Body of pancreas (tissue), 4 donors: ENCODE results near the gene MYH14.

Experiments used
- POLR2A ChIP-seq, 3 donors: fragments of 450-650 bp; IDR thresholded peaks; one replicate each; pipeline ENCODE4 v1.6.1; 2016; ENCODE audit warnings: antibody characterized with exemption in 3 of 3, mild to moderate bottlenecking in 2 of 3
- TF ChIP-seq, protein P1 (sequence below), 7 experiments: fragments of 450-650 bp in 4 of 7; fragments of 200-600 bp in 3 of 7; sonication (generic) in 3 of 7; IDR thresholded peaks; one replicate each; pipeline ENCODE4 v1.5.1; 2016 to 2019; ENCODE audit warnings: antibody characterized with exemption in 7 of 7

DNA sequence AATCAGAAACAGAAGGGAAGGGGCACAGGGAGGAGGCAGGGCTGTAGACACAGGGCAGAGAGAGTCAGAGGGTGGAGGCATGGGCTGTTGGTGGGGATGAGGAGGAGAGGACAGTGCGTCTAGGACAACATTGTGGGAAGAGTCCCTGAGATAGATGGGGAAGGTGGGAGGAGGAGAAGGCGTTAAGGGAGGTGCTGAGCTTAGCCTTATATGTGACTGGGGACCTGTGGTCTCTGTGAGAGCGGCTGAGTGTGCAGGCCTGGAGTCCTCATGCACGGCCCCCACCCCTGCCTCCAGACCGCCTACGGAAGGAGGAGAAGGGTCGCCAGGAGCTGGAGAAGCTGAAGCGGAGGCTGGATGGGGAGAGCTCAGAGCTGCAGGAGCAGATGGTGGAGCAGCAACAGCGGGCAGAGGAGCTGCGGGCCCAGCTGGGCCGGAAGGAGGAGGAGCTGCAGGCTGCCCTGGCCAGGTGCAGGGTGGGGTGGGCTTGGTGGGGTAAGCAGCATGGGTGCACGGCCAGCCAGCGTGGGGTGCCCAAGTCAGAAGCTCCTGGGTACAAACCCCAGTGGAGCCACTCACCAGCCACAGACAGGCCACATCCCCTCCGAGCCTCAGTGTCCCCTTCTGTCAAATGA is 69.0 kb downstream of the MYH14 start:
- TF ChIP-seq, protein P1, sequence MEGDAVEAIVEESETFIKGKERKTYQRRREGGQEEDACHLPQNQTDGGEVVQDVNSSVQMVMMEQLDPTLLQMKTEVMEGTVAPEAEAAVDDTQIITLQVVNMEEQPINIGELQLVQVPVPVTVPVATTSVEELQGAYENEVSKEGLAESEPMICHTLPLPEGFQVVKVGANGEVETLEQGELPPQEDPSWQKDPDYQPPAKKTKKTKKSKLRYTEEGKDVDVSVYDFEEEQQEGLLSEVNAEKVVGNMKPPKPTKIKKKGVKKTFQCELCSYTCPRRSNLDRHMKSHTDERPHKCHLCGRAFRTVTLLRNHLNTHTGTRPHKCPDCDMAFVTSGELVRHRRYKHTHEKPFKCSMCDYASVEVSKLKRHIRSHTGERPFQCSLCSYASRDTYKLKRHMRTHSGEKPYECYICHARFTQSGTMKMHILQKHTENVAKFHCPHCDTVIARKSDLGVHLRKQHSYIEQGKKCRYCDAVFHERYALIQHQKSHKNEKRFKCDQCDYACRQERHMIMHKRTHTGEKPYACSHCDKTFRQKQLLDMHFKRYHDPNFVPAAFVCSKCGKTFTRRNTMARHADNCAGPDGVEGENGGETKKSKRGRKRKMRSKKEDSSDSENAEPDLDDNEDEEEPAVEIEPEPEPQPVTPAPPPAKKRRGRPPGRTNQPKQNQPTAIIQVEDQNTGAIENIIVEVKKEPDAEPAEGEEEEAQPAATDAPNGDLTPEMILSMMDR (IDR thresholded peaks at IDR 0.05), result no peak
- no peak for TF ChIP-seq POLR2A (IDR thresholded peaks at IDR 0.05)
